Osteocyte (in vitro differentiated cells): ENCODE measurements around the gene MKI67. TPM values are rescaled to one million over a fixed set of nuclear protein-coding genes. Genes with fewer than 3 reads are reported as not detected.

Source experiments
- DNase-seq: peaks from one replicate; pipeline ENCODE4 v3.0.0; 2021; ENCODE audit warnings: mixed read lengths; ENCODE audit not compliant: unreplicated experiment; ENCODE audit errors: extremely low spot score
- H3K27ac Mint-ChIP-seq: one replicate; pipeline ENCODE4 v1.8.0; 2021; ENCODE audit warnings: mild to moderate bottlenecking, mixed read lengths; ENCODE audit not compliant: unreplicated experiment
- H3K27me3 Mint-ChIP-seq: one replicate; pipeline ENCODE4 v1.8.0; 2021; ENCODE audit warnings: mixed read lengths; ENCODE audit not compliant: unreplicated experiment
- H3K36me3 Mint-ChIP-seq: one replicate; pipeline ENCODE4 v1.8.0; 2021; ENCODE audit warnings: mixed read lengths; ENCODE audit not compliant: unreplicated experiment
- H3K4me1 Mint-ChIP-seq: one replicate; pipeline ENCODE4 v1.8.0; 2021; ENCODE audit warnings: mixed read lengths; ENCODE audit not compliant: unreplicated experiment
- H3K4me3 Mint-ChIP-seq: one replicate; pipeline ENCODE4 v1.8.0; 2021; ENCODE audit warnings: mild to moderate bottlenecking, moderate library complexity, mixed read lengths; ENCODE audit not compliant: unreplicated experiment
- H3K9me3 Mint-ChIP-seq: one replicate; pipeline ENCODE4 v1.8.0; 2021; ENCODE audit warnings: mixed read lengths; ENCODE audit not compliant: unreplicated experiment
- total RNA-seq: library from RNA; stranded (reverse); gene quantifications from 2 replicates; pipeline ENCODE4 v1.2.1, GENCODE V29; 2021
- TF ChIP-seq, protein P1 (sequence below): fragments of 200-600 bp; sonication (generic); IDR thresholded peaks from 2 replicates; pipeline ENCODE4 v1.5.0; 2021; ENCODE audit warnings: antibody characterized with exemption, mild to moderate bottlenecking, moderate library complexity

The MKI67 gene
- total RNA-seq, 1 donor from 2014 or later = 19.3 TPM

DNA sequence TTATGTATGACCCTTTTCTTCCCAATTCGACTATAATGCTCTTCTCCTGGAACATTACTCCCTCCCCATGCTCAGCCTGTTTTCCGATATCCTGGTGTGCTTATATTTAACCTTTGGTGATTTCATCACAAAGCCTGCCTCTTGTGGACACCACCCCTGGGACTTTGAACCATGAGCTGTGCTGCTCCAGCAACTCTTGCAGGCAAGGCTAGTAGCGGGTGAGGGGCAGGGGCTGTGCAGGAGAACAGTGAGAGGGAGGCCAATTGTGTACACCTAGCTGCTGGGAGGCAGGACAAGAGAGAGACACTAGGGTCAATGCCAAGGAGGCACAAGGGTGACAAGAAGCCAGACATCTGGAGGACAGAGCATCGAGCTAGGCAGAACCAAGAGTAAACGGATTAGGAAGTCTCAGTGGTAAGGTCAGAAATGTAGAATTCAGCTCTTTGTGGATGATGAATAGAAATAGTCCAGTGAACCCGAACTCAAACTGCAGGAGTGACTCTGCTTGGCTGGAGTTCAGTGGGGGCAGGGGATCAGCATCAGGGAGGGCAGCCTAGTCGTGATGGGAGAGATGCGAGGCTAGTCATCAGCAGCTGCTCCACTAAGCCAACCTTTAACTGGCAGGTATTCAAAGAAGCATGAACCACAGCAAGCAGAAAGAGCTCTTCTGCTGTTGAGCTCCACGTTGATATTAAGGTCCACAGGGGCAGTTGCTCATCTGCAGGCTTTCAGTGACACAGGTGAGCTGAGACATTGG is 31.0 kb upstream of the MKI67 start:
- no peak for DNase-seq
- Mint-ChIP-seq H3K4me3 (no peak overlapping the region), H3K27ac (no peak overlapping the region), H3K9me3 (no peaks in the 10 kb centered on the region), H3K4me1 (no peaks in the 10 kb centered on the region), H3K36me3 (no peaks in the 10 kb centered on the region), H3K27me3 (peaks cover 55% of the 10 kb centered on the region)
- TF ChIP-seq, protein P1, sequence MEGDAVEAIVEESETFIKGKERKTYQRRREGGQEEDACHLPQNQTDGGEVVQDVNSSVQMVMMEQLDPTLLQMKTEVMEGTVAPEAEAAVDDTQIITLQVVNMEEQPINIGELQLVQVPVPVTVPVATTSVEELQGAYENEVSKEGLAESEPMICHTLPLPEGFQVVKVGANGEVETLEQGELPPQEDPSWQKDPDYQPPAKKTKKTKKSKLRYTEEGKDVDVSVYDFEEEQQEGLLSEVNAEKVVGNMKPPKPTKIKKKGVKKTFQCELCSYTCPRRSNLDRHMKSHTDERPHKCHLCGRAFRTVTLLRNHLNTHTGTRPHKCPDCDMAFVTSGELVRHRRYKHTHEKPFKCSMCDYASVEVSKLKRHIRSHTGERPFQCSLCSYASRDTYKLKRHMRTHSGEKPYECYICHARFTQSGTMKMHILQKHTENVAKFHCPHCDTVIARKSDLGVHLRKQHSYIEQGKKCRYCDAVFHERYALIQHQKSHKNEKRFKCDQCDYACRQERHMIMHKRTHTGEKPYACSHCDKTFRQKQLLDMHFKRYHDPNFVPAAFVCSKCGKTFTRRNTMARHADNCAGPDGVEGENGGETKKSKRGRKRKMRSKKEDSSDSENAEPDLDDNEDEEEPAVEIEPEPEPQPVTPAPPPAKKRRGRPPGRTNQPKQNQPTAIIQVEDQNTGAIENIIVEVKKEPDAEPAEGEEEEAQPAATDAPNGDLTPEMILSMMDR = no peak

DNA sequence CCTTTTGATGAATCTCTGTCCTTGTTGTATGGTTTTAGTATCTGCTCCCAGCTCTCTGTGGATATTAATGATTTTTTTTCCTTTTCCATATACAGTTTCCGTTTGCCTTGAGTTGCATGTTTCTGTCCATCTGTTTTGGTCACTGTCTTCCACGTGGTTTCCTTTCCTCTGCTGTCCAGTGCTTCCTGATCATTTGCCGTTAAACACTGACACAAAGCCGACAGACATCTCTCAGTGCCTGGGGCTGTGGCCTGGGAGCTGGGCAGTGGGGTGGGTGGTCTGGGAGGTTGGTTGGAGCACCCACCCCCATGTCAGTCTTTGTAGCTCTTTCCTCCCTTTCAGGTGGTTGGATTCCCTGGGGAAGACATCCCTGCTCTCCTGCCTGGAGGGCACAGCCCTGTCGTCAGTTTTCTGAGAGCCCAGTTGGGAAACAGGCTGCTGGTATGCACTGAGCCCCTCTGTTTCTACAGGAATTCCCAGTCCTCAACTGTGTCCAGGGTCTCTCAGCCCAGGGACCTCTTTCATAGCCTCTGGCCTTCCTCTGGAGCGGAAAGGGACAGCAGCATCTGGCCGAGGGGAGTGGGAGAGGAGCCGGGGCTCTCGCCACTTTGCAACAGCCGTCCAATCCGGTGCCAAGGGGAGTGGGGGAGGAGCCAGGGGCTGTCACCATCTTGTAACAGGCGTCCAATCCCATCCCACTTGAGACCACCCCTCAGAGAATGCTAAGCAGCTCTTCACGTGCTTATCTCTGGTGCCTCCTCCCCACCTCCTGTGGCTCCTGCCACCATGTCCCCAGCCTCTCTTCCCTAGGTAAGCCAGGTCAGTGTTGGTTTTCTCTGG is 26.7 kb upstream of the MKI67 start:
- DNase-seq = no peak
- Mint-ChIP-seq H3K9me3 (no peaks in the 10 kb centered on the region), H3K4me3 (no peak overlapping the region), H3K4me1 (no peaks in the 10 kb centered on the region), H3K36me3 (no peaks in the 10 kb centered on the region), H3K27ac (no peak overlapping the region), H3K27me3 (peaks cover 58% of the 10 kb centered on the region)
- TF ChIP-seq, protein P1 = no peak

GRCh38 chr10:128151031-128151430 is 24.8 kb upstream of the MKI67 start:
- TF ChIP-seq, protein P1 = no peak
- no peaks in the 10 kb centered on the region for H3K4me1 Mint-ChIP-seq
- peak overlapping the region; percentile 23 for H3K4me3 Mint-ChIP-seq
- H3K27ac Mint-ChIP-seq = no peak overlapping the region
- no peaks in the 10 kb centered on the region for H3K9me3 Mint-ChIP-seq
- H3K36me3 Mint-ChIP-seq = no peaks in the 10 kb centered on the region
- peaks cover 57% of the 10 kb centered on the region for H3K27me3 Mint-ChIP-seq
- DNase-seq = no peak

GRCh38 chr10:128150561-128150960 is 24.3 kb upstream of the MKI67 start:
- H3K27ac Mint-ChIP-seq = no peak overlapping the region
- H3K4me1 Mint-ChIP-seq = no peaks in the 10 kb centered on the region
- DNase-seq = no peak
- H3K36me3 Mint-ChIP-seq = no peaks in the 10 kb centered on the region
- H3K27me3 Mint-ChIP-seq = peaks cover 57% of the 10 kb centered on the region
- no peaks in the 10 kb centered on the region for H3K9me3 Mint-ChIP-seq
- TF ChIP-seq, protein P1 = no peak
- peak overlapping the region; percentile 47 for H3K4me3 Mint-ChIP-seq

GRCh38 chr10:128150045-128150493 is 23.8 kb upstream of the MKI67 start:
- peak; percentile 89 for DNase-seq
- Mint-ChIP-seq H3K27me3 (peaks cover 60% of the 10 kb centered on the region), H3K4me3 (peak overlapping the region; percentile 47), H3K27ac (no peak overlapping the region), H3K4me1 (no peaks in the 10 kb centered on the region), H3K36me3 (no peaks in the 10 kb centered on the region), H3K9me3 (no peaks in the 10 kb centered on the region)
- TF ChIP-seq, protein P1 = peak; percentile 86
